PC-3 (cell line): ENCODE data around the gene SLC22A17.

ENCODE experiments used
- EZH2phosphoT487 ChIP-seq: fragments of 300-600 bp; sonication (generic); IDR thresholded peaks from 2 replicates; pipeline ENCODE4 v1.6.1; 2018; ENCODE audit warnings: mild to moderate bottlenecking, antibody characterized with exemption, low read length, borderline replicate concordance
- TF ChIP-seq, protein P1 (sequence below): fragments of 300-600 bp; sonication (generic); conservative IDR thresholded peaks from 2 replicates; pipeline ENCODE4 v1.5.1; 2017; ENCODE audit warnings: antibody characterized with exemption, low read depth, mild to moderate bottlenecking, low read length

DNA sequence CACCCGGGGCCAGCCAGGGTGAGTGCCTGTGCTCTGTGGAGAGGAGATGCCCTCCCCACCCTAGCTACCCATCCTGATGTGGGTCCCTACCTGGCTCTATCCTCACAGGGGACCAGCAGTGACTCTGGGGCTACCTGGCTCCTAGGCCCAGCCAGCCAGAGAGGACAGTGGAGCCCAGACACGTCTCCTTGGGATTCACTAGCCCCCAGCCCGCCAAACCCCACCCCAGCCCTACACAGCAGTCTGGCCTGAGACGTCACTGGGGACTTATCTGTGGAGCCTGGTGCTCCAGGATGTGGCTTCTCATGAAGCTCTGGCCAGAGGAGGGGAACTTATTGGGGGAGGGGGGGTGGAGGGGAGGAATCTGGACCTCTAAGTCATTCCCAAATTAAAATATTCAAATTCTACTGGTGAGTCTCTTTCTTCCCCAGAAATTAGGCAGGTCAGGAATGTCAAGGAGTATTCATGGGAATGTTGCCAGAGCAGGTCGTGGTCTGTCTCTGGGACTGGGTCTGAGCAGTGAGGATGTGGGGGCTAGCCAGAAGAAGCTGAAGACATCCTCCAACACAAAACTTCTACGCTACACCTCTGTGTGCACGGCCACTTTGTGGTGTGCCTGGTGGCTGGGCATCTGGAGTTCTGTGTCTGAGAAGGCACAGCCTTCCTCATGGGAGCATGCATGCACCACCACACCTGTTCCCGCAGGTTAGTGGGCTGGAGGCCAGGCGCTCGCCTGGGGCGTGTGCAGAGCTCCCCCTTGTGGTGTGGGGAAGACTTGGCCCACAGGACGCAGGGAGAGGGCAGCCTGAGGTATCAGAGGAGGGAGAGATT lies 26.9 kb upstream of the SLC22A17 start:
- TF ChIP-seq, protein P1, sequence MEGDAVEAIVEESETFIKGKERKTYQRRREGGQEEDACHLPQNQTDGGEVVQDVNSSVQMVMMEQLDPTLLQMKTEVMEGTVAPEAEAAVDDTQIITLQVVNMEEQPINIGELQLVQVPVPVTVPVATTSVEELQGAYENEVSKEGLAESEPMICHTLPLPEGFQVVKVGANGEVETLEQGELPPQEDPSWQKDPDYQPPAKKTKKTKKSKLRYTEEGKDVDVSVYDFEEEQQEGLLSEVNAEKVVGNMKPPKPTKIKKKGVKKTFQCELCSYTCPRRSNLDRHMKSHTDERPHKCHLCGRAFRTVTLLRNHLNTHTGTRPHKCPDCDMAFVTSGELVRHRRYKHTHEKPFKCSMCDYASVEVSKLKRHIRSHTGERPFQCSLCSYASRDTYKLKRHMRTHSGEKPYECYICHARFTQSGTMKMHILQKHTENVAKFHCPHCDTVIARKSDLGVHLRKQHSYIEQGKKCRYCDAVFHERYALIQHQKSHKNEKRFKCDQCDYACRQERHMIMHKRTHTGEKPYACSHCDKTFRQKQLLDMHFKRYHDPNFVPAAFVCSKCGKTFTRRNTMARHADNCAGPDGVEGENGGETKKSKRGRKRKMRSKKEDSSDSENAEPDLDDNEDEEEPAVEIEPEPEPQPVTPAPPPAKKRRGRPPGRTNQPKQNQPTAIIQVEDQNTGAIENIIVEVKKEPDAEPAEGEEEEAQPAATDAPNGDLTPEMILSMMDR = peak; percentile 94
- no peak for TF ChIP-seq EZH2phosphoT487
